Endothelial cell (in vitro differentiated cells): ENCODE results near the gene VPS18. TPM values are rescaled to one million over a fixed set of nuclear protein-coding genes. Genes with fewer than 3 reads are reported as not detected.

Source experiments
- DNase-seq: peaks from one replicate; pipeline ENCODE4 v3.0.0; 2021; ENCODE audit warnings: low spot score
- H3K27ac Mint-ChIP-seq: one replicate; pipeline ENCODE4 v1.8.0; 2021; ENCODE audit warnings: mixed read lengths, inconsistent platforms; ENCODE audit not compliant: unreplicated experiment
- H3K27me3 Mint-ChIP-seq: one replicate; pipeline ENCODE4 v1.8.0; 2021; ENCODE audit warnings: mild to moderate bottlenecking, moderate library complexity, mixed read lengths, inconsistent platforms; ENCODE audit not compliant: unreplicated experiment
- H3K36me3 Mint-ChIP-seq: one replicate; pipeline ENCODE4 v1.8.0; 2021; ENCODE audit warnings: mild to moderate bottlenecking, low read depth, mixed read lengths, inconsistent platforms; ENCODE audit not compliant: unreplicated experiment
- H3K4me1 Mint-ChIP-seq: one replicate; pipeline ENCODE4 v1.8.0; 2021; ENCODE audit warnings: mild to moderate bottlenecking, mixed read lengths, inconsistent platforms; ENCODE audit not compliant: unreplicated experiment
- H3K4me3 Mint-ChIP-seq: one replicate; pipeline ENCODE4 v1.8.0; 2021; ENCODE audit warnings: mild to moderate bottlenecking, mixed read lengths, inconsistent platforms; ENCODE audit not compliant: unreplicated experiment
- H3K9me3 Mint-ChIP-seq: one replicate; pipeline ENCODE4 v1.8.0; 2021; ENCODE audit warnings: mixed read lengths, inconsistent platforms; ENCODE audit not compliant: unreplicated experiment
- total RNA-seq: library from RNA; stranded (reverse); fragmentation: NEBNext Ultra II Directional; extraction: Animal tissue kit (Norgen Biotek cat#: 25700); gene quantifications from one replicate; pipeline ENCODE4 v1.2.1, GENCODE V29; 2021; ENCODE audit not compliant: unreplicated experiment
- TF ChIP-seq, protein P1 (sequence below): fragments of 200-600 bp; sonication (generic); IDR thresholded peaks from one replicate; pipeline ENCODE4 v1.5.0; 2021; ENCODE audit warnings: antibody characterized with exemption; ENCODE audit not compliant: unreplicated experiment

Gene VPS18
- total RNA-seq, 1 donor from 2014 or later, result 39.2 TPM

DNA sequence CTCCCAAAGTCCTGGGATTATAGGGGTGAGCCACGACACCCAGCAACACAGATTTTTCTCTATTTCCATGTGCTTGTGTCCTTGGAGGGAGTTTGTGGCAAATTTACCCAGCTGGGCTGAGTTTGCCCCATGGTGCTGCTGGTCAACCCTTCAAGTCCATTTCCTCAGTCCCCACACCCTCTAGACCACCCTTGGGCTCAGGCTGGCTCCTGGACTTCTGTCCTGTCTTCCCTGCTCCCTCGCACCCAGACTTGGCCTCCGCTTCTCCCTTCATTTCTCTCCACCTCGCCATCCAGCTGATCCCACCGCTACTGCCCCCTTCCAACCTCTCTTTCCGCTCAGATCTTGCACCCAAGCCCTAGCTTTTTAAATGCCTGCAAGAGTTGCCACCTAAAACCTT lies 12.9 kb upstream of the VPS18 start:
- Mint-ChIP-seq H3K4me1 (no peaks in the 10 kb centered on the region), H3K36me3 (no peaks in the 10 kb centered on the region), H3K4me3 (no peak overlapping the region), H3K9me3 (no peaks in the 10 kb centered on the region), H3K27ac (no peak overlapping the region), H3K27me3 (no peaks in the 10 kb centered on the region)
- DNase-seq, result no peak
- TF ChIP-seq, protein P1, sequence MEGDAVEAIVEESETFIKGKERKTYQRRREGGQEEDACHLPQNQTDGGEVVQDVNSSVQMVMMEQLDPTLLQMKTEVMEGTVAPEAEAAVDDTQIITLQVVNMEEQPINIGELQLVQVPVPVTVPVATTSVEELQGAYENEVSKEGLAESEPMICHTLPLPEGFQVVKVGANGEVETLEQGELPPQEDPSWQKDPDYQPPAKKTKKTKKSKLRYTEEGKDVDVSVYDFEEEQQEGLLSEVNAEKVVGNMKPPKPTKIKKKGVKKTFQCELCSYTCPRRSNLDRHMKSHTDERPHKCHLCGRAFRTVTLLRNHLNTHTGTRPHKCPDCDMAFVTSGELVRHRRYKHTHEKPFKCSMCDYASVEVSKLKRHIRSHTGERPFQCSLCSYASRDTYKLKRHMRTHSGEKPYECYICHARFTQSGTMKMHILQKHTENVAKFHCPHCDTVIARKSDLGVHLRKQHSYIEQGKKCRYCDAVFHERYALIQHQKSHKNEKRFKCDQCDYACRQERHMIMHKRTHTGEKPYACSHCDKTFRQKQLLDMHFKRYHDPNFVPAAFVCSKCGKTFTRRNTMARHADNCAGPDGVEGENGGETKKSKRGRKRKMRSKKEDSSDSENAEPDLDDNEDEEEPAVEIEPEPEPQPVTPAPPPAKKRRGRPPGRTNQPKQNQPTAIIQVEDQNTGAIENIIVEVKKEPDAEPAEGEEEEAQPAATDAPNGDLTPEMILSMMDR, result no peak

DNA sequence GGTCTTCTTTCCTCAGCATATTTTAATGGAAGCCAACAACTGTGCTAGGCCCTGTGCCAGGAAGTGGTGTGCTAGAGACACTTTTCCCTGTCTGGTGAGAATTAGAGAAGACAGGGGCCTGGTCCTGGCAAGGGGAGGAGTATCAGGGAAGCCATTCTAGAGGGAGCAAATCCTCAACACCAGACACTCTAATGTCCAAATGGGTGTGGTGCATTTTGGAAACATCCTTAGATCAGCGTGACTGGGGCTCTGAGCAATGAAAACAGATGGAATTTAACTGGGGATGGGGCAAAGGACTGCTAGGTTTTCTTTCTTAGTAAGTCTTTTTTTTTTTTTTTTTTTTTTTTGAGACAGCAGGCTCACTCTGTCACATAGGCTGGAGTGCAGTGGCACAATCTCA lies 7.7 kb upstream of the VPS18 start:
- Mint-ChIP-seq H3K27me3 (no peaks in the 10 kb centered on the region), H3K27ac (no peak overlapping the region), H3K4me1 (no peaks in the 10 kb centered on the region), H3K4me3 (no peak overlapping the region), H3K9me3 (no peaks in the 10 kb centered on the region), H3K36me3 (no peaks in the 10 kb centered on the region)
- TF ChIP-seq, protein P1, result no peak
- no peak for DNase-seq

DNA sequence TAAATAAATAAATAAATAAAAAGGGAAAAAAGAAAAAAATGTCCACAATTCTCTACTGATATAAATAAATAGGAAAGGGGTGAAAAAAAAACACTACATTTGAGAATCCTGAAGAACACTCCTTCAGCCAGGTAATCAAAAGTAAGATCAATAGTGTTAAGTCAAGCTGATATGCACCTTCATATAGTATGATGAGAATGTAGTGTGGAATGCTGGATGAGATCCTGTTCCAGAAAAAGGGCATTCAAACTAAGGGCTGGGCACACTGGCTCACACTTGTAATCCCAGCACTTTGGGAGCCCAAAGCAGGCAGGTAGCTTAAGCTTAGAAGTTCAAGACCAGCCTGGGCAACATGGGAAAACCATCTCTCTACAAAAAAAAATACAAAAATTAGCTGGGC lies 5.1 kb upstream of the VPS18 start:
- H3K4me3 Mint-ChIP-seq, result no peak overlapping the region
- no peak overlapping the region for H3K27ac Mint-ChIP-seq
- peaks cover 5% of the 10 kb centered on the region for H3K27me3 Mint-ChIP-seq
- TF ChIP-seq, protein P1, result no peak
- peaks cover under 1% of the 10 kb centered on the region for H3K4me1 Mint-ChIP-seq
- DNase-seq, result no peak
- no peaks in the 10 kb centered on the region for H3K36me3 Mint-ChIP-seq
- H3K9me3 Mint-ChIP-seq, result no peaks in the 10 kb centered on the region

DNA sequence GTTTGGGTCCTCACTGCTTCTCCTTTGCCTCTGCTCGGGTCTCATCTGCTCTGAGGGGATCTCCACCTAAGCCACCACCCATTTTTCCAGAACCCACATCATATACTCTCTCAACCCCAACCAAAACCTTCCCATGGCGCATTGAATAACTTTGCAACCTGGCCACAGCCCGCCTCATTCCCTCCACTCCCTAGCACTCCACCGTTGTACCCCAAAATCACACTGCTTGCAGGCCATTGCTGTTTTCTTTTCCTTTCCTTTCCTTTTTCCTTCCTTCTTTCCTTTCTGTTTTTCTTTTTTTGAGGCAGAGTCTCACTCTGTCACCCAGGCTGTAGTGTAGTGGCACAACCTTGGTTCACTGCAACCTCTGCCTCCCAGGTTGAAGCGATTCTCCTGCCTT lies 3.1 kb upstream of the VPS18 start:
- H3K27me3 Mint-ChIP-seq, result peaks cover 8% of the 10 kb centered on the region
- no peak overlapping the region for H3K4me3 Mint-ChIP-seq
- H3K9me3 Mint-ChIP-seq, result no peaks in the 10 kb centered on the region
- no peak overlapping the region for H3K27ac Mint-ChIP-seq
- TF ChIP-seq, protein P1, result no peak
- H3K4me1 Mint-ChIP-seq, result peaks cover 17% of the 10 kb centered on the region
- DNase-seq, result no peak
- peaks cover 5% of the 10 kb centered on the region for H3K36me3 Mint-ChIP-seq

DNA sequence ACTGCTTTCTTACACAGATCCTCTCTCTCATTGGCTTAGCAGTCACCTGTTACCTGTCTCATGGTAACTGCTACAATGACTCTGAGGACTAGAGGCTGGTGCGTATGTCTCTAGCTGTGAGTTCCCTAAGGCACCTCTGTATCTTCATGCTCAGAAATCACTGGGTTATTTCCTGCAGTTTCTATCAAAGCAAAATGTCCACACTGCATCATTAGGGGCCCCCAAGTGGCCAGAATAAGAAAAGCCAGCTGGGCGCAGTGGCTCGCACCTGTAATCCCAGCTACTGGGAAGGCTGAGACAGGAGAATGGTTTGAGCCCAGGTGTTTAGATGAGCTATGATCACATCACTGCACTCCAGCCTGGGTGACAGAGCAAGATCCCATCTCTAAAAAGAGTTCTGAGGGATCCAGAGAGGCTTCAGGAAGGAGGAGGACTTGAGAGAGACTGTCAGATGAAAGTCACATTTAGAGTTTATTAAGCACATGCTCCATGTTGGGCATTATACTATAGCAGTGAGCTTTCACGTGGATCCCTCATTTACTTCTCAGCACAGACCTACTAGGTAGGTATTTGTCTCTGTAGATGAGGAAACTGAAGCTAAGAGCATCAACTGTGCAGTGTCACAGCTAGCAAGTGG lies 2.3 kb upstream of the VPS18 start:
- TF ChIP-seq, protein P1, result peak; percentile 52
- H3K36me3 Mint-ChIP-seq, result peaks cover 5% of the 10 kb centered on the region
- H3K27ac Mint-ChIP-seq, result no peak overlapping the region
- H3K4me1 Mint-ChIP-seq, result peaks cover 18% of the 10 kb centered on the region
- peaks cover 8% of the 10 kb centered on the region for H3K27me3 Mint-ChIP-seq
- H3K4me3 Mint-ChIP-seq, result no peak overlapping the region
- H3K9me3 Mint-ChIP-seq, result no peaks in the 10 kb centered on the region
- DNase-seq, result peak; percentile 51
